SK-N-SH treated with all-trans-retinoic acid at 6 μM for 48 hours (cell line): ENCODE results near the gene ZNFX1.

Experiments used
- ARNTL ChIP-seq: fragments of 450-650 bp; formaldehyde crosslinking; IDR thresholded peaks from 2 replicates; pipeline ENCODE4 v1.5.0; 2020; ENCODE audit warnings: low read depth, mild to moderate bottlenecking, moderate library complexity, borderline replicate concordance
- BACH2 ChIP-seq: fragments of 250-450 bp; sonication (Bioruptor Pico); IDR thresholded peaks from 2 replicates; pipeline ENCODE4 v1.9.0; 2021; ENCODE audit warnings: mild to moderate bottlenecking, borderline replicate concordance
- PATZ1 ChIP-seq: fragments of 250-450 bp; sonication (Bioruptor Pico); IDR thresholded peaks from 2 replicates; pipeline ENCODE4 v1.8.0; 2020; ENCODE audit warnings: mild to moderate bottlenecking, moderate library complexity, borderline replicate concordance
- PPARA ChIP-seq: fragments of 250-450 bp; sonication (Bioruptor Pico); IDR thresholded peaks from 2 replicates; pipeline ENCODE4 v1.5.0; 2020; ENCODE audit warnings: mild to moderate bottlenecking, borderline replicate concordance
- RARB ChIP-seq: fragments of 250-450 bp; sonication (Bioruptor Pico); IDR thresholded peaks from 2 replicates; pipeline ENCODE4 v1.8.0; 2021; ENCODE audit warnings: mild to moderate bottlenecking, moderate library complexity

- TF ChIP-seq ARNTL (CRISPR knock-in tag) (no peak), RARB (CRISPR knock-in tag) (no peak), PPARA (CRISPR knock-in tag) (no peak), BACH2 (CRISPR knock-in tag) (no peak), PATZ1 (CRISPR knock-in tag) (no peak)
These were observed 8.1 kb upstream of the ZNFX1 start for GRCh38 chr20:49285813-49286494.
